HT1080 (cell line): ENCODE results near the gene PRDM16. TPM values are rescaled to one million over a fixed set of nuclear protein-coding genes. Genes with fewer than 3 reads are reported as not detected.

Experiments used
- DNase-seq: peaks from one replicate; pipeline ENCODE4 v3.0.0-alpha.2; 2015; ENCODE audit warnings: low read depth
- total RNA-seq: library from RNA; depleted of rRNA; stranded (reverse); fragments of >200 nt; shearing (Covaris generic); gene quantifications from 2 replicates; pipeline ENCODE4 v1.2.3, GENCODE V29; 2014

Gene PRDM16
- total RNA-seq, 1 experiment from 2014 or later, result not detected

DNA sequence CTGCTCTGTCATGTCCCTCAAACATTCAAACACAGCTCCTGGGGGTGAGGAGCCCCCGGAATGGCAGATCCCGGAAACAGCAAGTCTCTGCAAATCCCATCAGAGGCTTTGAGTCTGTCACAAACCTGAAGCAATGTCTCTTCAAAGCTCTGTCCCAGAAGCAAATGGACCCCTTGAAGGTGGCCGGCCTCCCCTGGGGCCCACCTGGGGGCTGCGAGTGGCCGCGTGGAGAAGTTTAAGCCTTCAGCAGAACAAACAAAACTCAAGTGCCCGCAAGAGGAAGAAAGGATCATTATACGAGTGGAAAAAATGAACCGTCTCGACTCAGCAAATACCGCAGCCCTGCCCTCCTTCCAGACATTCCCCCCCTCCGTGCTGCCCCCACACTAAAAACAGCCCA, 53.3 kb downstream of the PRDM16 start:
- no peak for DNase-seq

DNA sequence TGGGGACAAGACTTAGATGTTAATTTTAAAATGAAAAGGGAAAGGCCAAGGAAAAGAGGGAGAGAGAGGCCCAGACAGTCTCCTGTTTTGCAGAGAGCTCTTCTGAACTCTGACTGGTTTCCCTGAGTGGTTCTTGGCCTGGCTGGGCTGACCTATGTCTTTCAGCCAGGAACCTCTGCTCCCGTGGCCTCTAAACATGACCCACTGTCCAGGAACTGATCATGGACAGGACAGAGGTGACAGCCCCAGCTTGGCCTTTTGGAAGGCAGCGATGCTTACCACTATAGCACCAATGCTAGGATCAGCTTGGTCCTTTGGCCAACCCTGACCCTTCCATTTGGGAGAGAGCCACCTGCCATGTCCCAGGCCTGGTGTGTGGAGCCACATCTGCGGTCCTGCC, 55.2 kb downstream of the PRDM16 start:
- DNase-seq, result no peak

DNA sequence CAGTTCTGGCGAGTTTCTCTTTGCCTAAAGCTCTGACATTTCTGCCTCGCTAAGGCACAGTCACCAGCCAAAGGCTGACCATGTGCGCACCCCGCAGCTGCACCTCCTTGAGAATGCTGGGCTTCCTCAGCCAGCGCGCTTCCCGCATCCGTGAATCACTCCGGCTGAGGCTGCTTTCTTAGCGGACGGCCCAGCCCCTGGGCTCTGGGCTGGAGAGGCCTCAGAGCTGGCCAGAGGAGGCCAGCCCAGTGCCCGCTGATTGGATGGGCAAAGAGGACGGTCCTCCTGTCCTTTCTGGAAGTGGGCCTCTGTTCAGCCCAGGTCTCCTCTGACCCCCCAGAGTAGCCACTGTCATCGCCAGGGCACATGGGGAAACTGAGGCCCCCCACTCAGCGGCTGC, 56.1 kb downstream of the PRDM16 start:
- no peak for DNase-seq

DNA sequence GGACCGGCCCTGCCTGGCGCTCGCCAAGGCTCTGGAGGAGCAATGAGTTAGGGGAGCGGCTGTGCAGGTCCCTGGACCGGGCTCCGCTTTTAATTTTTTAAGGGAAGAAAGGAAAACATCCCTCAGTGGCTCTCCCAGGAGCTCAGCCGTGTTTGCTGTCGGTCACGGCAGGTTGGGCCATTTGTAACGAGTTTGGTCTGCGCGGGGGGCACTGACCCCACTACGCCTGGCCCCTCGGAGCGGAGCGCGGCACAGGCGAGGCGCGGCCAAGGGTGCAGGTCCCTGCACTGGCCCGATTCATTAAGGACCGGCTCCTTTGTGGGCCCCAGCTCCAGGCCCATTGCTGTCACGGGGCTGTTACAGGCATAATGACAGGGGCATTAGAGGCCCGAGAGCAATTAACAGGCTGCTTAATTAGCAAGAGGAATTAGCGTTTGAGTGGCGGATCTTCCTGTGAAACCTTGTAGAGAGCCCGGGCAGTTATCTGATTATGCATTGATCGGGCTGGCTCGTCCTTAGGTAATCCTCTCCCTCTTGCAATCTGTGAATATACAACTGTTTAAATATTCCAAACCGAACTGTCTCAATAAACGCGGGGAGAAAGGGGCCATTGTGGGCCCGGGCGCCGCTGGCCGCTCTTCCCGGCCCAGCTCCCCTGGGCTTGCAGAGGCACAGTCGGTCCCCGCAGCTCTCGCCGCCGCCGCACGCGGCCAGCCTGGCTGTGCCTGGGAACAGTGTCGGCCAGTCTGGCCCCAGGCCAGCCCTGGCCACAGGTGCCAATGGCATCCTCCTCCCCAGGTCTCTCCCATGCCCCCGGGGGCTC, 56.8 kb downstream of the PRDM16 start:
- DNase-seq, result no peak

DNA sequence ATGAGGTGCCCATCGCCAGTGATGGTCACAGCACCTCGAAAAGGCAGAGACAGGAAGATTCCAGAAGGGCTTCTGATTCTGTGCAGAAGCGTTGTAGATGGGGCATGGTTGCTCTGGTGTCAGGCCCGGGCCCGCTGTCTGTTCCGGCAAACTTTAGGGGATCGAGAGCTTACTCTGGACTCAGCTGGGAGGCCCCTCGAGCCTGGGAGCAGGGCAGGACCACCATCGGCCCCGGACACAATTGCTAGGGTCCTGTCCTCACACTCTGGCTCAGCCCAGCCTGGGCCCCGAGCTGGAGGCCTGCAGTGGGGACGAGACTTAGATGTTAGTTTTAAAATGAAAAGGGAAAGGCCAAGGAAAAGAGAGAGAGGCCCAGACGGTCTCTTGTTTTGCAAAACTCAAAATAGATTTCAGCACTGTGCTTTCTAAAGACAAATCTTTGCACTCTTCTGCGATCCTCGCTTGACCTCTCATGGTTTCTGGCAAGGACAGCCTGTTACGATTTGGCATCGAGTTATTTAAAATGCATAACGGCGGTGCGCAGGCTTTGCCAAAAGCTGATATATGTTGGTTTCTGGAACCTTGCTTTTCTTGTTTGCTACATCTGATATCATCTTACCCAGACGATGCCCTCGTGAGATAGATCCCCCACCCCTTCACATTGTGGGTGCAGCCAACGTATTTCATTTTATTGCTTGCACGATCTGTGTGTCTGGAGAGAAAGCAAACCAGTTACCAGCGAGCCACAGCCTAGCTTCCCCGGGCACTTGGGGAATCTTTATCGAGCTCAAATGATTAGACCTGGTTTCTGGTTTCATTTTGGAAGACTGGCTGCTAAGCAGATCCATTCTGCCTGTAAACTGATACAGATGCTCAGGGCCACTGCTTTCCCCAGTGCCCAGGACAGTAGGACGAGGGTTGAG, 58.0 kb downstream of the PRDM16 start:
- DNase-seq, result no peak

DNA sequence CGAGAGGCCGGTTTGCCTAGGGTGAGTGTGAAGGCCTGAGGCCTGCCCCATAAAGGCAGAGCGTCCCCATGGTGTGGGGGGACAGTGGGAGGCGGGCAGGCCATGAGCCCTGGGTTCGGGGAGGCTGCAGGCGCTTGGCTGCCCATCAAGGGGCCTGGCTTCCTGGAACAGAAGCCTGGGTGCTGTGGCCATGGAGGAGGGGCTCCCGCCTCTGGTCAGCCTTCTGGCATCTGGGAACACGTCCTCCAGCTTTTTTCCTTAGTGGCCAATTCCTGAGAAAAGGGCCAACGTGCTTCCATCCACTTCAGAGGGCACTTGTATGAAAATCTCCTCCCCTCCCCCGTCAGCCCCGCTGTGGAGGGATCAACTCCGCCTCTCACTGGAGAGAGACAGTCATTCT, 58.7 kb downstream of the PRDM16 start:
- no peak for DNase-seq

DNA sequence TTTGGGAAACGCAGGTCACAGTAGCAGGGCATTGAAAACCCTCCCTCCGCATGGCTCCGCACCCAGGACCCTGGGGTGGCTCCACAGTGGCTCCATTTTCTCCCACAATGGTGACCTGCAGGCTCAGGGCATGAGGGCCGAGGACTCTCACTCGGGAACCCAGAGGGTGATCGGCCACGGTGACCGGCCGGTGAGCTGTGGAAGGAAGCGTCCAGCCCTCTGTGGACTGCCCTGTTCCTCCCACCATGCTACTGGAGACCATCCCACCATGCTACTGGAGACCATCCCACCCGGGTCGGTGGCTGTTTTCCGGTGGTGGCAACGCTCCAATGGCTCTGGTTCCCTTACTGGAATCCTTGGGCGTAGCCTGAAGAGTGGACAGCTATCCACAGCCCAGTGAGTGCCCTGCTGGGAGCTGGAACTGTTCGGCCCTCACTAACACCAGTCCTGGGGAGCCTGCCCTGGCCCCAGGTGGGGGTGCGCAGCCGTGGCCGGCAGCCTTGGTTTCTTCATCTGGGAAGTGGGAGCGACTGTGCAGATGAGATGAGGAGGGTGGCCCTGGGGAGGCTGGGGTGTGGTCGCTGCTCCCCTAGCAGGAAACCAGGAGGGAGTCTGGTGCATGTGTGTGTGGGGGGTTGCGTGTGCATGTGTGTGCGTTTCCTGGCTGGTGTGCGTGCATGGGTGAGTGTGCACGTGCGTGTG, 59.6 kb downstream of the PRDM16 start:
- no peak for DNase-seq

DNA sequence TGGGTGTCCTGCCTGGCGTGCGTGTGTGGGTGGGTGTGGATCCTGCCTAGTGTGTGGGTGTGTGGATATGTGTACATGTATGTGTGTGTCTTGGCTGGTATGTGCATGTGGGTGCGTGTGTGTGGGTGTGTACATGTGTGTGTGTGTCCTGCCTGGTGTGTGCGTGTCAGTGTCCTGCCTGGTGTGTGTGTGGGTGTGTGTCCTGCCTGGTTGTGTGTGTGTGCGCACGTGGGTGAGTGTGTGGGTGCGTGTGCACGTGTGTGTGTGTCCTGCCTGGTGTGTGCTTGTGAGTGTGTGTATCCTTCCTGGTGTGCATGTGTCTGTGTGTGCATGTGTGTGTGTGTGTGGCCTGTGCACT, 60.1 kb downstream of the PRDM16 start:
- DNase-seq, result no peak

DNA sequence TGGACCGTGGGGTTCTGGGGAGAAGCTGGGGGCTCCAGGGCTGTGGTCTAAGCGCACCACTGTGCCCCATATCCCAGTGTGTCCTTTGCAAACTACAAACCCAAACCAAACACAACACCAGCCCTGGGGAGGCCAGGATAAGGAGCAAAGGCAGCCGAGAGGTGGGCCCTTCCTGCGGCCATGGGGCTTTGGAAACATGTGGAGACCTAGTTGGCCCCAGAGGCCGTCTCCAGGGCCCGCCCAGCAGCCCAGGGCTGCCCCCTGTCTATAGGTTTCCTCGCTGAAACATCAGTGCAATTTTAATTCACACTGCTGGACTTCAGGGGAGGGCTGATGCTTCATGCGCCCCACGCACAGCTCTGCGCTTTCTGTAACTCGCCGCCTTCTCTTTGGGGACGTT, 61.3 kb downstream of the PRDM16 start:
- no peak for DNase-seq

DNA sequence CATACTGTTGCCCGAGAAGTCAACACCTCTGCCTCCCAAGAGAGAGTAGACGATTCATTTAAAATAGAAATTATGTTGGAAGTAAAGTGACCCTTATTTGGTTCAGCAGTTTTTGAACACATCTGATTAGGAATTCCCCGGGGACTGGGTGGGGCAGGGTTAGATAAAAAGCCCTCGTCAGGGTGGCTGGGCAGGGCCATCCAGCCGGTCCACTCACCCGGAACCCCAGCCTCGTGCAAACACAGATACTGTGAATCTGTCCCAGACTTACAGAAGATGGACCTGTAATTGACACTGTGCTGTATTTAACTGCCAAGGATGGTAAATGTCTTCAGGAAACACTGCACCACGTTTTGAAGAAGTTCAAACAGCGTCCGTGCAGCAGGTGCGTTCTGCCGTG, 63.7 kb downstream of the PRDM16 start:
- DNase-seq, result no peak

DNA sequence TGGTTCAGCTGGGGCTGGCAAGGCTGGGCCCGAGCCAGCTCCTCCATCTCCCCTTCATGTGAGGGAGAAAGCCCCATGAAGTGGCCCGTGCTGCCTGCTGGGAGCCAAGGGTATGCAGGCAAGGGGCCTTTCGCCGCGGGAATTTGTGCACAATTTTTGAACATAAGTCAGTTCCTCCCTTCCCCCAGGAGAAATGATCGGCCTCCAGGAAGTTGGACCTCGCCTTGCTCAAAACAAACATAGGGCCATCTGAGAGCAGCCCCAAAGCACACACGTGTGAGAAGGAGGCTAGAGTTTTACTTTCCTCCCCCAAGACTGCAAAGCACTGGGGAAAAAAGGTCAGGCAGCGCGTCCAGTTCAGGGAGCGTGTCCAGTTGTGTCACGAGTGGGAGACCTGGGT, 64.7 kb downstream of the PRDM16 start:
- DNase-seq, result no peak

DNA sequence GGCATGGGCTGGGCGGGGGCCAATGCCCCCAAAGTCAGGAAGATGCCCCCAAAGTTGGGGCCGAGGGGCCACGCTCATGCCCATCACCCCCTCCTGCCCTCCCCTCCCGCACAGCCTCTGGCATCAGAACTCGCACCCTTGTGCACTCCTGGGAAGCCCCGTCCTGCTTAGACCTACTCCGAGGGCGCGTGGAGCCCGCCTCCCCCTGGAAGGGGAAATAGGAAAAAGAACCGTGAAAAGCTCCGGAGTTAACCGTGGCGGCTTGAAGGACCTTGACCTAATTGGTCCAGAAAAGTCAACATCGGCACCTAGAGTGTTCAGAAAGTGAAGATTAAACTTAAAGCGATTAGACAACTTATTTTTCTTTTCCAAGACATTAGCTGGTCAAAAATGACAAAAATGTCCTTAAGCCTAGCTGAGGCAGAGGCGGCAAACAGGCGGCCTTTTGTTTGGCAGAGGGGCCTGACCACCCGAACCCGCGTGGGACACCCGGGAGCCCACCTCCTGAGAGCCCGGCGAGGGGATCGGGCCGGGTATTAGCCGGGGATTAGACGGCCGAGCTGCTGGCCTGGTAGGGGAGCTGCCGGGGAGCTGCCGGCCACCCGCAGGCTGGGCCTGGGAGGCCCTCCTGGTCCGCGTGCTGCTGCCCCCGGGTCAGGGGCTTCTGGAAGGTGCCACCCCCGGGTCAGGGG, 65.5 kb downstream of the PRDM16 start:
- DNase-seq, result no peak

DNA sequence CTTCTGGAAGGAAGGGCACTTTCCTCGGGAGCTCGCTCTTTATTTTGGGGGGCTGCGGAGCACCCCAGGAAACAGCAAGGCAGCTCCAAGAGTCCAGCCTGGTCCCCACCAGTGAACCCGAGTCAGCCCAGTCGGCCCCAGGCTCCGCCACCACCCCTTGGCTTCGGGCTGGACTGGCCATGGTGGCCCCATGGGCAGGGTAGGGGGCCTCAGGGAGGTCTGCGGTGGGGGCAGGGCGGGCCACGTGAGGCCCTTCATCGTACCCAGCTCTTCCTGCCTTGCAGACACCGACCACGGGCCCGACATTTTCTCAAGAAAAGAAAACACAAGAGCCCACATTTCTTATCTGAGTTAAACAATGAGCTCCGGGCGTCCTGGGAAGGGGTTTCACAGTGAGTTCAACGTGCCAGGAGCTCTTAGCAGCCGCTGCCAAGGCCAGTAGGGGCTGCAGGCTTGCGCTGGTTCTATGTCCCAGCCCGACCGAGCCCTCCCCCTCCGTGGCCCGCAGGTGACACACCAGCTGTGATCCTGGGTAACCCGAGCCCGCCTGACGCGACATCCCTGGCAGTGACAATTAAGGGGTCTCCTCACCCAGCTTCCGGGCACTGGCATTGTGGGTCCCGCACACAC, 66.2 kb downstream of the PRDM16 start:
- no peak for DNase-seq

DNA sequence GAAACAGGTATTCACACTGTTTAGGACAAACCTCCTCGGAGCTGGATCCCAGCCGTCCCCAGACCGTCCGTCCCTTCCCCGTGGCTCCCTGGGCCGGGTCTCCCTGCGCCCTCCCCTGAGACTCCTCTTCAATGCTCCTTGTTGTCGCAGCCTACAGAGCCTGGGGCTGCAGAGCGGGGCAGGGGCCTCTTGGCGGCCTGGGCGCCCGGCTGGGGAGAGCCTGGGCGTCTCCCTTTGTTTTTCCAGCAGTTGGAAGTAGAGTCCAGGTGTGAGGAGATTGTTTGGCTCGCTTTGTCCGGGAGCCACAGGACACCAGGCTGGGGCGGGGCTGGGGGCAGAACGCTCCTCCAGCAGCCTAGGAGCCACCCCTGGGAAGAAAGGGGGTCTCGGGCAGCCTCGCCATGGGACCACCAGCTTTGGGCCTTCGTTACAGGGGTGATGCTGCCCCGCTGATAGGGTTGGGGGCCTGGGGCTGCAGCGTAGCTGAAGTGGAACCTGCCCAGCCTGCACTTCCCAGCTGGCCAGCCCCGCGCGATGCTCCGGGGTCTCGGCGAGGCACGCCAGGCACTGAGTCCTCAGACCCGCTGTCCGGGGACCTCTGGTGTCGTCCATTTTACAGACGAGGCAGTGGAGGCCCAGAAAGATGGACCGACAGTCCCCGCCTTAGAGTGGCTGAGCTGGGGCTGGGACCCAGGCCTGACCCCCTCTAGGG, 66.9 kb downstream of the PRDM16 start:
- no peak for DNase-seq

DNA sequence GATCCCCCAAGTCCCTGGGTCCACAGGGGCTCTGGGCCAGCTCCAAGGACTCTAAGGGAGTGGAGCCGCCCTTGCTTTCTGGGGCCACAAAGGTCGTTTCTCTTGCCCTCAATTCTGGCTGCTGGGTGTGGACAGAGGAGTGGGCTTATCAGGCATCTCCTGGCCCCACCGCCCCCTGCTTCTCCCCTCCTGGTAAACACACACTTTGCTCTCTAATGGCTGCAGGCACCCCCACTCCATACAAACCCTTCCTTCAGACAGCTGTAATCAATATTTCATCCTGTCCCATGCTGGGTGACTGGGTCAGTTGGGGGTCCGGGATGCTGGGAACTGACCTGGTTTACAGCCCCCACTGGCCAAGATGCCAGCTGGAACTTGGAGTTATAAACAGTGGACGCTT, 67.5 kb downstream of the PRDM16 start:
- no peak for DNase-seq

DNA sequence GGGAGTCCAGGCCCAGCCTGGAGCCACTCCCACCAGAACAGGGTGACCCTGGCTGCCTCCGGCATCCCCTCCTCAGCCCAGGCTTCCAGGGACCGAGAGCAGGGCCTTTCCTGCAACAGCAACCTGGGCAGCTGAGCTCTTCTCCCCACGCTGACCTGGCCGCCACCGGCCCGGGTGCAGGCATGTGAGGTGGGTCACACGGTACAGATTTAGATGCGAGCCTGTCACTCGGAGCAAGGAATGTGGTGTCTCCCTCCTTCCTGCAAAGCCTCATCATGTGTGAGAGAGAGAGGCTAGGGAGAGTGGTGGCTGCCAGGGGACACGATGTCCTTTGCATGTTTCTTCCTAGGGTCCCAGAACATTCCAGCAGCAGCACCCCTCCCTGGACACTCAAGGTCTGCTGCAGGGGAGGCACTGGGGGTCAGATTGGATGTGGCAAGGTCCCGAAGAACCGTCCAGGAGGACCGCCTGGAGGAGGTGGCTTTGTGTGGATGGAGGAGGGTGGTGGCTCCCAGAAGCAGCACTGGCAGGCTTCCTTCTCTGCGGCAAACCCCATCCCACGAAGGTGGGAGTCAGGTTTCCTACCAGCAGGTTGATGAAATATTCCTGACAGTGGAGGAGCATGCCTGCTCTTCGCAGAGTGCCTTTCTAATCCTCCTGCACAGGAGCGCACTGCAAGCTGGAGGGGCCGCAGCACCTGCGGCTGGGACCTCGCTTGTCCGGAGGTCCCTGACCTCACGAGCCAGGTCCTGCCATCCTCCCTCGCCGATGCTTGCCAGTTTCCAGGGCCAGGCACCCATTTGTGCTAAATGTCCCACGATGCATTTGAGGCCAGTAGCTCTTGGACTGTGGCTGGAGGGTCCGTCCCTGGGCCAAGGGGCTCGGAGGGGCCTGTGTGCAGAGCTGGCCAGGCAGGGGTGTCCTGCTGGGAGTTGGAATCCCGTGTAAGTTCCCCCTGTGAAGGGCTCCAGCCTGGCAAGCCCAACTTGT, 68.4 kb downstream of the PRDM16 start:
- DNase-seq, result no peak

DNA sequence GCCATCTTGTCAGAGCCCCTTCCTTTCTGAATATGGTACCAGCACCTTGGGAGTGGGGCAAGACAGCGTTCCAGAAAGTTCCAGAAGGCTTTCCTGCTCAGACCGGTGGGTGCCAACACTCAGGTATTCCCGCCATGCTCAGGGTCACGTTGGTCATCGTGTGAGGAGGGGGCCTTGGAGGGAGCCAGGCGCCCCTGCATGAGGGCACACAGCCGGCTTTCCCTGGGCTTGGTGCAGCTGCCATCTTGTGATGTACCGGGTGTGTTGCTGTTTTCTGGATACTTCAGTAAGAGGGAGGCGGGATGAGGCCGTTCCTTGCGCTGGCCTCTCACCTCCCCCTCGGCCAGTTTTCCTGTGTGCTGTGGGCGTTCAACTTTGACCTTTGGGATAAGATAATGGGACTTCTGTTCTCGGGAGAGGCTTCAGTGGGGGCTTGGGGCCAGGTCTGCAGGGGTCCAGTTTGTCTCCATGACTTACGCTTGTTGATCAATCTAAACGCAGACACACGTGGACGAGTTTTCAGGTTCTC, 69.7 kb downstream of the PRDM16 start:
- DNase-seq, result no peak

DNA sequence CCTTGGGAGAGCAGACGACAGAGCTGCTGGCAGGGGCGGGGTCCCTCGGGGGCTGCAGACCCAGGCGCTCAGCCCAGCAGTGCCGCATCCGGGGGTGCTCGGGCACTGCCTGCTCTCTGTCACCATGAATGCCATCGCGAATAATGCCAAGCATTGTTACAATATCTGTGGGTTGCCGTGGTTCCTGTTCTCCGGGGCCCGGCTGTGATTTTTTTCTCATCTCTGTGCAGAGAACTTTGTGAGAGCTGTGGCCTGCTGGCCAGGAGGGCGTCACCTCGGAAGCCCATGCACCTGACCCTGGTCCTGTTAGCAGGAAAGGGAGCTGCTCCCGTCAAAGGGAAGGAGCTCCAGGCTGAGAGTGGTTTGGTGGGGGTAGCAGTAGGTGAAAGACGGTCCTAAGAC, 70.4 kb downstream of the PRDM16 start:
- DNase-seq, result no peak

DNA sequence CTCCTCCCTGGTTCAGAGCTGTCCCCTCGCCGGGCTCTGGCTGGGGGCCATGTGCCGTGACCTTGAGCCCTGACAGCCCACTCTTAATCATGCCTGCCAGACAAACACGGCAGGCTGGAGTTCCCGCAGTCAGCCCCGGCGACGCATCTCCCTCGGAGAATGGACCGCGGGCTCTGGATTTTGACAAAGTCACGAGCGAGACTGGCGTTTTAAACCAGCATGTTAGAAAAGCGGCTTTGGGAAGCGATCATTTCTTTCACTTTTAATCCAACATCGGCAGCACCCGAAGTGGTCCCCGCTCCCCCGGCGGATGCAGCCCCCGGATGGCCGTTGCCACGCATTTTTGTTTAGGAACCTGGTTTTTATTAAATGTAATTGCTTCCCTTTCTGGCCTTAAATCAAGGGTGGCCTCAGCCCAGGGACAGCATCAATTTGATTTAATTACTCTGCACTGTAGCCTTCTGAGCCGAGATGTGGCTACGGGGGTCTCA, 70.9 kb downstream of the PRDM16 start:
- no peak for DNase-seq
